ENCODE results near the gene IL6R.
"Not testable (repeated sequence)": the region's sequence is repeated elsewhere in the genome, so short reads cannot be mapped to it uniquely, and the experiment has no call there.

IL6R gene

DNA sequence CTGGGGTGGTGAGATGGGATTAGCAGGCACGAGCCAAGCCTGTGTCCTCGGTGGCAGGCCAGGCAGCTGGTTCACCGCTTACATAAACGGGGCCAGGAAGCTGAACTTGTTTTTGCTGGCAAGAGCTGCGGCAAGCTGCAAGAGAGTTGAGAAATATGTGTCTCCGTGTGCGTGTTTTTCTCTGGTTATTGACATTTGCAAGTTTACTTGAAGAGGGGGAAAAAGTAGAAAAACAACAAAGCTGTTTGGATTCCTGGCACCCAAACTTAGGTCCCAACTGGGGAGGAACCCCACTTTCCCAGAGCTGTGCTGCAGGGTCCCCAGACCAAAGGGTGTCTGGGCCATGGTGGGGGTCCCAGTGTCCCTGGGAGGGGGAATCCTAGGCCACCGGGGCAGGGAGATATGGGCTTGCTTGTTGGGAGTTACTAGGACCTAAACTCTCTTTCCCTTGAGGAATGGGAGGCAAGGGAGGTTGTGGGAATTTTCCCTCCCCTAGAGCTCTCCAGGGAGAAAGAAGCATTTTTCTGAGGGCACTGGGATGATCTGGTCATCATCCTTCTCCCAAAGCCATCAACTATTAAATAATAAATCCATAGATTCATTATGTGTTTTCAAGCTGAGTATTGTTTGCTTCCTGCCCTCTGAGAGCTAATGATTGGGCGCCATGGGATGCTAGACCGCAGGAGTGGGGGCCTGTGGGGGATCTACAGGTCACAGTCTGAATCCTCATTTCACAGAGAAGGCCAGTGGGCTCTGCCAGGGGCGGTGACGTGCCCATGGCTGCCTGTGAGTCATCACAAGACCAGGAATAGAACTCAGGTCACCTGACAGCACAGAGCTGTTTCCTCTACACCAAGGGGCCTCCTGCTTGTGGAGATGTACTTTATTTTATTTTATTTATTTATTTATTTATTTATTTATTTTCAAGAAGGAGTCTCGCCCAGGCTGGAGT is 14.8 kb downstream of the IL6R start:
- H3K4me3 ChIP-seq (ENCODE audit: low read depth, low read length) = no peak overlapping the region
- in situ Hi-C loops (cut with HindIII; ENCODE audit: low sequenced_read_pairs) = no loop called here
- TF ChIP-seq, protein P1, sequence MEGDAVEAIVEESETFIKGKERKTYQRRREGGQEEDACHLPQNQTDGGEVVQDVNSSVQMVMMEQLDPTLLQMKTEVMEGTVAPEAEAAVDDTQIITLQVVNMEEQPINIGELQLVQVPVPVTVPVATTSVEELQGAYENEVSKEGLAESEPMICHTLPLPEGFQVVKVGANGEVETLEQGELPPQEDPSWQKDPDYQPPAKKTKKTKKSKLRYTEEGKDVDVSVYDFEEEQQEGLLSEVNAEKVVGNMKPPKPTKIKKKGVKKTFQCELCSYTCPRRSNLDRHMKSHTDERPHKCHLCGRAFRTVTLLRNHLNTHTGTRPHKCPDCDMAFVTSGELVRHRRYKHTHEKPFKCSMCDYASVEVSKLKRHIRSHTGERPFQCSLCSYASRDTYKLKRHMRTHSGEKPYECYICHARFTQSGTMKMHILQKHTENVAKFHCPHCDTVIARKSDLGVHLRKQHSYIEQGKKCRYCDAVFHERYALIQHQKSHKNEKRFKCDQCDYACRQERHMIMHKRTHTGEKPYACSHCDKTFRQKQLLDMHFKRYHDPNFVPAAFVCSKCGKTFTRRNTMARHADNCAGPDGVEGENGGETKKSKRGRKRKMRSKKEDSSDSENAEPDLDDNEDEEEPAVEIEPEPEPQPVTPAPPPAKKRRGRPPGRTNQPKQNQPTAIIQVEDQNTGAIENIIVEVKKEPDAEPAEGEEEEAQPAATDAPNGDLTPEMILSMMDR (IDR thresholded peaks at IDR 0.05; ENCODE audit: low read depth, low read length, missing control alignments) = no peak
- DNase-seq (ENCODE audit: low read depth) = peak; percentile 86

DNA sequence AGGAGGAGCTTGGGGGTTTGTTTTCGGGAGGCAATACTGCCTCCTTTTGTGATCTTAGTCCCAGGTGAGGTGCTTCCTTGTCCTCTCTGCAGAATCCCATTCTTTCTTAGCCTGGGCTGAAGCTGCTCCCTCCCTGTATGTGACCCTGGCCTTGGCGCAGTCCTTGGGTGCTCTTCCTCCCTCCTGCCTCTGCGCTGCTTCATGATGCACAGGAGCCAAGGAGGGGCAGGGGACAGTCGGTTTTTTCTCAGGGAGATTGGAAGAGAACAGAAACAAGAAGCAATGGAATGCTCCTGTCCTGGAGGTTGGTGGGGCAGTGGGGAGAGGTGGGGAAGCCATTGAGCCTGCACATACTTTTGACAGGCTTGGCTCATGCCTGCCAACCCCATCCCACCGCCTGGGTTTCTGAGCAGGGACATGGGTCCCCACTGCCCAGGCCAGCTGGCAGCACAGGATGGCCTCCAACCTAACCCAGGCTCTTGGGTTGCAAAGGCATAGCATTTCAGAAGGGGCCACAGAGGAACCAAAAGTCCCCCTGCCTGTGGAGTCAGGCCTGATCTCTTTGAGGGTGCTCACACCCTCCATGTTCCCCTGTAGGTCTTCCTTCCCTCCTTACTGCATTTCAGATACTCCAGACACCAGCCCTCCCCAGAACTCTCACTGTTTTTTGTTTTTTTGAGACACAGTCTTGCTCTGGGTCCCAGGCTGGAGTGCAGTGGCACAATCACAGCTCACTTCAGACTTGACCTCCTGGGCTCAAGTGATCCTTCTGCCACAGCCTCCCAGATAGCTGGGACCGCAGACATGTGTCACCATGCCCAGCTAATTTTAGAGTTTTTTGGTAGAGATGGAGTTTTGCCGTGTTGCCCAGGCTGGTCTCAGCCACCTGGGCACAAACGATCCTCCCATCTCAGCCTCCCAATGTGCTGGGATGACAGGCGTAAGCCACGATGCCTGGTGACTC is 16.1 kb downstream of the IL6R start:
- TF ChIP-seq, protein P1 (IDR thresholded peaks at IDR 0.05; ENCODE audit: low read depth, low read length, missing control alignments) = no peak
- in situ Hi-C loops (cut with HindIII; ENCODE audit: low sequenced_read_pairs) = no loop called here
- no peak for DNase-seq (ENCODE audit: low read depth)
- H3K4me3 ChIP-seq (ENCODE audit: low read depth, low read length) = no peak overlapping the region

DNA sequence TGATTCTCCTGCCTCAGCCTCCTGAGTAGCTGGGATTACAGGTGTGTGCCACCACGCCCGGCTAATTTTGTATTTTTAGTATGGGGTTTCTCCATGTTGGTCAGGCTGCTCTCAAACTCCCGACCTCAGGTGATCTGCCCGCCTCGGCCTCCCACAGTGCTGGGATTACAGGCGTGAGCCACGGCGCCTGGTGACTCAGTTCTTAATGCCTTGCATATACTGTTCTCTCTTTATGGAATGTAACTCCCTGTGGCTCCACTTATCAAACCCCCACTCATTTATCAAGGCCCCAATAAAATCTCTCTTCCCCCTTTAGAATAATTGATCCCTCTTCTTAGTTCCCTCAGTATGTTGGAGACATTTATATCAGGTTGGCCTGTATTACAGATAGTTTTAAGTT is 16.9 kb downstream of the IL6R start:
- DNase-seq (ENCODE audit: low read depth); in situ Hi-C loops (cut with HindIII; ENCODE audit: low sequenced_read_pairs); H3K4me3 ChIP-seq (ENCODE audit: low read depth, low read length): not testable (repeated sequence)

DNA sequence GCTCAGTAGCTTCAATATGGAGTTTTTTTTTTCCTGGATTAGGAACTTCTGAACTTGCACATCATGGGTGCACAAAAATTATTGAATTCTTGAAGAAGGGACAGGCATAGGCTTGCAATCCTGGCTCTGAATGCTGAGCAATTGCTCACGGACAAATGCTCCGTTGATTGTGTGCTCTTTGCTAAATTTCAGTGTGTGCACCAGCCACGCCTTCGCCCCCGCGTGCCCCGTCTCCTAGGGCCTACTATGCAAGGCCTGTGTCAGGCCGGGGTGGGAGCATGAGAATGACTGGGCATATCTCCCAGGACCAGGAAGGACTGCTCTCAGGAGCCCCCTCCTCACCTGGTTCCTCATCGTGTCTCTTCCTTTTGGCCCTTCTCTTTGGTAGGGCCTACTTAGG is 17.4 kb downstream of the IL6R start:
- in situ Hi-C loops (cut with HindIII; ENCODE audit: low sequenced_read_pairs) = no loop called here
- TF ChIP-seq, protein P1 (IDR thresholded peaks at IDR 0.05; ENCODE audit: low read depth, low read length, missing control alignments) = no peak
- no peak for DNase-seq (ENCODE audit: low read depth)
- no peak overlapping the region for H3K4me3 ChIP-seq (ENCODE audit: low read depth, low read length)

DNA sequence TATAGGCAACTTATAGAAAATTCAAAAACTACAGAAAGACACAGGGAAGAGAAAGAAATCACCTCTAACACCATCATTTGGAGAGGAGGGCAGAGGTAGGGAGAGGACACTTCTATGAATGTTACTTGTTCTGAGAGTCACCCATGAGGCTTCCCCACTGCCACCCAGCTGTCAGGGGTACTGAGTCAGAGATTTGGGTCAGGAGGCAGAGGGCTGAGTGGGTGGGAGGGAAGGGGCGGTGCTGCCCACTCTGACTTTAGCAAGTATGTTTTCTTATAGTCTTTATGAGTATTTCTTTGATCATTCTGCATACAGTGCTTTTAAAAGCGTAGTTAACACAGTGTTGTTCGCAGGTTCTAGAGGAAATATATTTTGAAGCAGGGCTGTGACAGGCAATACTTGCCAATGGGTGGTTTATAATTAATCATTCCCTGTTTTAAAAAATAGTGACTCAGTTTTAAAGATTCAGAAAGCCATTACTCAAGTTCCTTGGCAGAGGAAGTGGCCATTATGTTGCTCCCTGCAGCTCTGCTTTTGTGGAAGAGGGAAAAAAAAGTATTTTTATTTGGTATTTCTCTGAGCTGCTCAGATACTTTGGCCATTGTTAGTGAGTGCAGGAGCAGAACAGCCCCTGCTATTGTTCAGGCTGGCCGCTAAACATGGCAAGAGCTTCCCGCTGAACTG is 18.3 kb downstream of the IL6R start:
- TF ChIP-seq, protein P1 (IDR thresholded peaks at IDR 0.05; ENCODE audit: low read depth, low read length, missing control alignments) = no peak
- H3K4me3 ChIP-seq (ENCODE audit: low read depth, low read length) = no peak overlapping the region
- DNase-seq (ENCODE audit: low read depth) = peak; percentile 55
- in situ Hi-C loops (cut with HindIII; ENCODE audit: low sequenced_read_pairs) = no loop called here

DNA sequence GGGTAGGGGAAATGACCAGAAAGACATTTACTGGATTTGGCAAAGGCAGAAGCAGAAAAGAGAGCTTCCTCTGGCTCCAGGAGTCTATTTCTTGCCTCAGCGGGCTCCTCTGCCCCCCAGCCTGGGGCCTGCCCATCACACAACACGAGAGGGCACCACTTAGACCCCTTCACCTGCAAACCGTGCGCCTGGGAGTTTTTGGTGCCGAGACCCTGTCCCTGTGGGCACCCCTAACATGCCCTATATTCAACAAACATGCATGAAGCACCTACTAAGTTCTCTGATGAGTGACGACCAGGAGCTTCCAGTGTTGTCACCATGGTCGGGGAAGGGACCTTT is 18.8 kb downstream of the IL6R start:
- no peak overlapping the region for H3K4me3 ChIP-seq (ENCODE audit: low read depth, low read length)
- DNase-seq (ENCODE audit: low read depth) = no peak
- TF ChIP-seq, protein P1 (IDR thresholded peaks at IDR 0.05; ENCODE audit: low read depth, low read length, missing control alignments) = peak; percentile 17
- in situ Hi-C loops (cut with HindIII; ENCODE audit: low sequenced_read_pairs) = no loop called here

Data from astrocyte of the cerebellum (primary cell).